Colon (tissue), 2 donors: Measurements from ENCODE around the gene CCDC102B.
"Not testable (repeated sequence)": the region's sequence is repeated elsewhere in the genome, so short reads cannot be mapped to it uniquely, and the experiment has no call there.

ENCODE experiments used
- FAIRE-seq: peaks from 2 replicates; lab custom pipeline; 2012; peaks lifted over from hg19 to GRCh38; lab: Jason Lieb, UNC
- donor health status: control.
- donor health status: control.

Gene CCDC102B

DNA sequence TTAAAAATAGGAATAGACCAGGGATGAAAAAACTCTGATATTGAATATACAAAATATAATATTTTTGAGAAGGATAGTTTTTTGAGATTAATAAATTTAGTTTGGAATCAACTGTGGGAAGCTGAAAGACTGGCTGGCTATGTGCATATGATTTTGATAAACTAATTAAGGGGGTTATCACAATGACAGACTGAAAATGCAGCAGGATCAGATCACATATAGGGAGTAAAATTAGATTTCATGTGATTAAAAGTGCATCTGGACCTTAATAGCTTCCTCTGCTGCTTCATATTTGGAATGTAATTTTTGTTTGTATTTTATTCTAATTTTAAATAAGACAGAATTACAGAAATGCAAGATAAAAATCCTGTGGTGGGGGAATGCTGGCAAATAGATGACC lies 111.7 kb downstream of the CCDC102B start:
- no peak for FAIRE-seq

- FAIRE-seq: no peak
These were observed 117.2 kb downstream of the CCDC102B start for GRCh38 chr18:68915061-68915460.

GRCh38 chr18:68916734-68917133 lies 118.9 kb downstream of the CCDC102B start:
- no peak for FAIRE-seq

DNA sequence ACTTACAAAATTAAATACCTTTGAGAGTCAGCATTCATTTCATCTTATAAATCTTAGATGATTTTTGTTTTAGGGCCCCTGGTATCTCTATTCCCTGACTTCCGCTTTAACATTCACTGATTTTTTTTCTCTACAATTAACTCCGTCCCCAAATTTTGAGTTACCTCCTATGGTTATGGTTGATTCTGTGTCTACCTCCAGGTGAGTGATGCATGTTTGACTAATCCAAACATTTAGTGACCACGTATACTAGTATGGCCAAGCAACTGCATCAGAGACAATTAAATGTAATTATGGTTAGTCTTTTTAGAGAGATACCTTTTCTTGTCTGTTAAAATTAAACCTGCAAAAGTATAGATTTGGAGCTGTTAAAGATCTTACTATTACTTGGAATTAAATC lies 120.3 kb downstream of the CCDC102B start:
- FAIRE-seq: no peak

DNA sequence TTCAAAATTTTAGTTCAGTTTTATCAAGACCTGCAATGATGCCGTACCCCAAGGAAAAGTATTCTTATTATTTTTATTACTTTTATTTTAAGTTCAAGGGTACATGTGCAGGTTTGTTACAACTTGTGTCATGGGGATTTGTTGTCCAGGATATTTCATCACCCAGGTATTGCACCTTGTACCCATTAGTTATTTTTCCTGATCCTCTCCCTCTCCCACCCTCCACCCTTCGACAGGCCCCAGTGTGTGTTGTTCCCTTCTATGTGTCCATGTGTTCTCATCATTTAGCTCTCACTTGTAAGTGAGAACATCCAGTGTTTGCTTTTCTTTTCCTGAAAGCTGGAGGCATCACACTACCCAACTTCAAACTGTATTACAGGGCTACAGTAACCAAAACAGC lies 122.0 kb downstream of the CCDC102B start:
- no peak for FAIRE-seq

DNA sequence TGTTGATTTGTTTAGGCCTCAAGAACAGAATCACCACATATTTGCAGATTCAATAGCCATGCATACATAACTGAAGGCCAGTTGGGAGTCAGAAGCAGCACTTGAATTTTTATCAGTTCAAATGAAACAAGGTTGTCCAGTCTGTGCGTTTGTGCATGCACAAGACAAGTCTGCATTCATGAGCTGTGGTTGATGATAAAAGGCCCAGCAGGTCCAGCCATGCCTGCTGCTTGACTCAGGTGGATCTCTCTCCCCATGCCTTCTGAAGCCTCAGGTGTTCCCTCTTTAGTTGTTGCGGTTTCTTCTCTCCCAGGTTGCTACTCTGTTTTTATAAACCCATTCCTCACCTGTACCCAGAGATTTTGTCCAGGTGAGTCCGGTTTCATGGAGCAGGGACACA lies 124.5 kb downstream of the CCDC102B start:
- FAIRE-seq: no peak

DNA sequence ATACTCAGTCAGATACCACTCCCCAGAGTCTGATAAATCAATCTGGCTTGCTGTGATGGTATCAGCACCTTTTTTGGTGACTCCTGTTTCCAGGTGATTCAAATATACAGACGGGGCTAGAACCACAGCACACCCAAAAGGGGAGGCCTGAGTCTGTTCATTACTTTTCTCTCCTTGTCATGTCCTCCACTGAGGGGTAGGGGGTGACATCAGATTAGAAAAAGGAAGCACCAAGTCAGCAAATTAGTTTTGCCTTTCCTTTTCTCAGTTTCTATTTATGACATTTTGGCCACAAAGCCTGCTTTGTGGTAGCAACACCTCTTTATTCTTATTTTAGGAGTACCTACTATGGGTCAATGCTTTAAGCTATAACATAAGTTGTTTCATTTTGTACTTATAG lies 127.4 kb downstream of the CCDC102B start:
- no peak for FAIRE-seq

- no peak for FAIRE-seq
These were observed 131.1 kb downstream of the CCDC102B start for GRCh38 chr18:68928762-68929675.

- no peak for FAIRE-seq
These were observed 137.8 kb downstream of the CCDC102B start for GRCh38 chr18:68935686-68936085.

GRCh38 chr18:68937029-68937599 lies 139.2 kb downstream of the CCDC102B start:
- no peak for FAIRE-seq

- no peak for FAIRE-seq
These were observed 142.2 kb downstream of the CCDC102B start for GRCh38 chr18:68940039-68940438.

DNA sequence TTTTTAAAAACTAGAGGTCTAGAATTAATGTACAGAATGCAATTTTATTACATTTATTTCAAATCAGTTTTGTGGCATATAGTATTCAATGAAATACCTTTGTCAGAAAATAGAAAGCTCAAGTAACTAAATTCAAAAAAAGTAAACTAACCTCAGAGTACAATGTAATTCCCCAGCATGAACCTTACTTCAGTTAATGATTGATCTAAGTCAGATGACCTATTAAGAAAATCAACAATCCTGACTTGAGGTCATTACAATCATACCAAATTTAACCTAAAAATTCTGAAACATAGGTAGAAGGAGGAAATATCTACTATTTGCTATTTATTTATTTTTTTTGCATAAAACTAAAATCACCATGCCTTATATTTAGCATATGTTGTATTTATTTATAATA lies 142.9 kb downstream of the CCDC102B start:
- FAIRE-seq: peak; percentile 49

- no peak for FAIRE-seq
These were observed 144.3 kb downstream of the CCDC102B start for GRCh38 chr18:68942230-68942629.

DNA sequence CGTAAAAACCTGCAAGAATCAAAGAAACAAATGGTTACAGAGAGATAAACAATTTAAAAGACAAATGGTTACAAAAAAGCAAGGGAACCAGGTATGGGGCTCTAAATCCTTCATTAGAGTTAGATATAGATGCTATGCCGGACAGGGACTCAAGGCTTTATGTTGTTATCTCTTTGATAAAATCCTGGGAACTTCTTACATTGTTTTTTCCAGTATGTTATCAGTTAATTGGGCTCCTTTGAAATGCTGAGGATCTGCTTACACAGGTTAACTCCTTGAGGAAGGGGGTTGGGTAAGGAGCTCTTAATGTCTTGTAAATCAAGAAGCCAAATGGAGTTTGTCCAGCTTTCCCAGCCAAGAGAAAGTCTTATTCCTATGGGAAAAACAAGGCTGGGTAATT lies 146.0 kb downstream of the CCDC102B start:
- FAIRE-seq: not testable (repeated sequence)

- no peak for FAIRE-seq
These were observed 146.4 kb downstream of the CCDC102B start for GRCh38 chr18:68944330-68944729.

- no peak for FAIRE-seq
These were observed 146.9 kb downstream of the CCDC102B start for GRCh38 chr18:68944826-68945225.

- no peak for FAIRE-seq
These were observed 150.7 kb downstream of the CCDC102B start for GRCh38 chr18:68948622-68949021.

- FAIRE-seq: no peak
These were observed 156.9 kb downstream of the CCDC102B start for GRCh38 chr18:68954738-68955137.

DNA sequence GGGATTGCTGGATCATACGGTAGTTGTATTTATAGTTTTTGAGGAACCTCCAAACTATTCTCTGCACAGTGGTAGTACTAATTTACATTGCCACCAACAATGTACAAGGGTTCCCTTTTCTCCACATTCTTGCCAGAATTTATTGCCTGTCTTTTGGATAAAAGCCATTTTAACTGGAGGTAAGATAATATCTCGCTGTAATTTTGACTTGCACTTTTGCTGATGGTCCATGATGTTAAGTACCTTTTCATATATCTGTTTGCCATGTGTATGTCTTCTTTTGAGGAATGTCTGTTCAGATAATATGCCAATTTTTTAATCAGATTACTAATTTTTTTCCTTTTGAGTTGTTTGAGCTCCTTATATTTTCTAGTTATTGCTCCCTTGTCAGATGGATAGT lies 158.8 kb downstream of the CCDC102B start:
- FAIRE-seq: no peak

- FAIRE-seq: no peak
These were observed 162.5 kb downstream of the CCDC102B start for GRCh38 chr18:68960355-68960754.

GRCh38 chr18:68962623-68963022 lies 164.7 kb downstream of the CCDC102B start:
- no peak for FAIRE-seq

GRCh38 chr18:68965817-68966216 lies 167.9 kb downstream of the CCDC102B start:
- FAIRE-seq: no peak

DNA sequence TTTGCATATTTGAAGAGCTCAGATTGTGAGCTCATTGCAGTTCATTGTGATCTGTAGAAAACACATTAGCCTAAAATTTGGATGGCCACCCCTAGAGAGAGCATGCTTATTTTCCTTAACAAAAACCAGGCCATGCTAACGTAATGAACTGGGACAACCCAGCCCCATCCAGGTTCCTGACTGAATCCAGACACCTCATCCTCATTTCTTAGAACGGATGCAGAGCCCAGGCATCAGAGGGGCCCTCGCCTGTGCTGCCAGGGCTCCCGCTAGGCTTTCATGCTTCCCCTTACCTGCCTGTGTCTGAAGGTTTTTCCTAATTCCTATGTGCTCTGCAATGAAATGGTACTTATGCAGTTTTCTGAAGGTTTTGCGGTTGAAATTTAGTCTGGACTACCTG lies 171.1 kb downstream of the CCDC102B start:
- no peak for FAIRE-seq

DNA sequence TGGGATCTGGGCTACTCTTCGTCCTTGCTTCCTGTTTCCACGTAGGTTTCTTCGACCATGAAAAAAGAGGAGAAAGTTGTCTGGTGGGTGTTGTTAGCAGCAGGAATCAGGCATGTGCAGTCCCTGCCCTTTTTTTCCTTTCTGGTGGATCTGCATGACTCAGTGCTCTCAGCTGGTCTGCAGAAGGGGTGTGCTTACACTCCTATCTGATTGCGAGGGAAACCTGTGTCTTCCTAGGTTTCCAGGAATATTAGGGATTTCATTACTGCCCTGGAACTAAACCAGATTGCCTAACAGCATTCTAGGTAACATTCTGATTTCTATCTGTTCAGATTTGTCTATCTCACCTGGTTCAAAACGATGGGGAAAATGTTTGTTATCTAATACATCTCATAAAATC lies 174.3 kb downstream of the CCDC102B start:
- no peak for FAIRE-seq
